DMS 273 treated with DMSO at 0.1 percent for 48 hours (cell line): ENCODE results near the gene SEZ6L.

Experiments
- DNase-seq: peaks from one replicate; lab custom pipeline; 2025; lab: John Stamatoyannopoulos, UW

The SEZ6L gene

GRCh38 chr22:26298605-26299310 is 129.5 kb downstream of the SEZ6L start:
- no peak for DNase-seq

GRCh38 chr22:26302726-26303125 is 133.5 kb downstream of the SEZ6L start:
- no peak for DNase-seq

GRCh38 chr22:26303475-26303874 is 134.2 kb downstream of the SEZ6L start:
- no peak for DNase-seq

GRCh38 chr22:26304730-26305129 is 135.5 kb downstream of the SEZ6L start:
- DNase-seq: no peak

- DNase-seq: no peak
Observed at GRCh38 chr22:26308467-26308866, 139.2 kb downstream of the SEZ6L start.

- no peak for DNase-seq
Observed at GRCh38 chr22:26310616-26311015, 141.4 kb downstream of the SEZ6L start.

GRCh38 chr22:26313291-26313690 is 144.0 kb downstream of the SEZ6L start:
- no peak for DNase-seq

- DNase-seq: no peak
Observed at GRCh38 chr22:26314171-26314570, 144.9 kb downstream of the SEZ6L start.

GRCh38 chr22:26314656-26315055 is 145.4 kb downstream of the SEZ6L start:
- DNase-seq: no peak

GRCh38 chr22:26316732-26317285 is 147.5 kb downstream of the SEZ6L start:
- DNase-seq: no peak

GRCh38 chr22:26318975-26319374 is 149.7 kb downstream of the SEZ6L start:
- DNase-seq: no peak

- no peak for DNase-seq
Observed at GRCh38 chr22:26320447-26320846, 151.2 kb downstream of the SEZ6L start.

- DNase-seq: no peak
Observed at GRCh38 chr22:26321469-26321913, 152.2 kb downstream of the SEZ6L start.

- no peak for DNase-seq
Observed at GRCh38 chr22:26322179-26322905, 153.1 kb downstream of the SEZ6L start.

- DNase-seq: no peak
Observed at GRCh38 chr22:26323013-26323412, 153.8 kb downstream of the SEZ6L start.

GRCh38 chr22:26324150-26324549 is 154.9 kb downstream of the SEZ6L start:
- no peak for DNase-seq

GRCh38 chr22:26325641-26326040 is 156.4 kb downstream of the SEZ6L start:
- DNase-seq: no peak

GRCh38 chr22:26326803-26327202 is 157.5 kb downstream of the SEZ6L start:
- DNase-seq: no peak

GRCh38 chr22:26327306-26327705 is 158.0 kb downstream of the SEZ6L start:
- no peak for DNase-seq

- no peak for DNase-seq
Observed at GRCh38 chr22:26328221-26328620, 159.0 kb downstream of the SEZ6L start.

- DNase-seq: no peak
Observed at GRCh38 chr22:26330971-26331625, 161.8 kb downstream of the SEZ6L start.

GRCh38 chr22:26333088-26333800 is 164.0 kb downstream of the SEZ6L start:
- no peak for DNase-seq
